Small intestine (tissue), 7 donors: ENCODE results near the gene IQGAP2. TPM values are rescaled to one million over a fixed set of nuclear protein-coding genes. Genes with fewer than 3 reads are reported as not detected.

Source experiments
- DNase-seq, 2 donors: peaks; one replicate each; pipeline versions ENCODE4 v3.0.0 to v3.0.0-alpha.2; 2013
- FAIRE-seq: peaks from 2 replicates; lab custom pipeline; 2012; peaks lifted over from hg19 to GRCh38; lab: Jason Lieb, UNC
- H3K27ac ChIP-seq, 3 donors: one replicate each; pipeline ENCODE4 v1.5.1; 2013; ENCODE audit warnings: low read length in 2 of 3, mild to moderate bottlenecking in 2 of 3, control low read depth in 1 of 3, inconsistent platforms in 1 of 3, low read depth in 1 of 3, moderate library complexity in 1 of 3
- H3K27me3 ChIP-seq, 3 donors: one replicate each; pipeline ENCODE4 v1.6.1; 2013; ENCODE audit warnings: low read length in 3 of 3, inconsistent platforms in 1 of 3; ENCODE audit not compliant: control insufficient read depth in 3 of 3, insufficient read depth in 3 of 3
- H3K36me3 ChIP-seq, 3 donors: one replicate each; pipeline ENCODE4 v1.6.1; 2013; ENCODE audit warnings: low read length in 3 of 3, inconsistent platforms in 1 of 3, low read depth in 1 of 3, mild to moderate bottlenecking in 1 of 3, moderate library complexity in 1 of 3; ENCODE audit not compliant: control insufficient read depth in 3 of 3, insufficient read depth in 2 of 3
- H3K4me1 ChIP-seq, 3 donors: one replicate each; pipeline ENCODE4 v1.6.1; 2013; ENCODE audit warnings: low read length in 2 of 3, inconsistent platforms in 1 of 3, low read depth in 1 of 3, mild to moderate bottlenecking in 1 of 3, moderate library complexity in 1 of 3; ENCODE audit not compliant: control insufficient read depth in 3 of 3, insufficient read depth in 2 of 3
- H3K4me3 ChIP-seq, 3 donors: one replicate each; pipeline ENCODE4 v1.5.1; 2013; ENCODE audit warnings: low read length in 3 of 3, control low read depth in 1 of 3, inconsistent platforms in 1 of 3, low read depth in 1 of 3, mild to moderate bottlenecking in 1 of 3, moderate library complexity in 1 of 3
- H3K9me3 ChIP-seq, 2 donors: one replicate each; pipeline ENCODE4 v1.6.1; 2013; ENCODE audit warnings: low read depth in 1 of 2, low read length in 1 of 2; ENCODE audit not compliant: control insufficient read depth in 2 of 2, insufficient read depth in 1 of 2
- WGBS, 3 donors: extraction: QIAGEN DNeasy Blood & Tissue Kit; methylation state at CpG; one replicate each; pipeline ENCODE4 v1.1.7; 2013; 5-methylcytosine and 5-hydroxymethylcytosine counted together
- polyA plus RNA-seq, 4 donors: library from polyadenylated mRNA; stranded (reverse) in 3 of 4; unstranded in 1 of 4; fragments of 200-250 nt in 3 of 4; fragments of 120-200 nt in 1 of 4; gene quantifications; one replicate each; pipeline versions ENCODE4 v1.2.1 to v1.2.3, GENCODE V29; 2013
- donor health status: healthy with polysubstance abuse.
- donor health status: control.
- donor health status: control.
- donor health status: Bipolar disorder and iron deficiency.
- donor health status: healthy.

Gene IQGAP2
- polyA plus RNA-seq, 4 donors, result 13.6 to 138 (median 85.6) TPM

DNA sequence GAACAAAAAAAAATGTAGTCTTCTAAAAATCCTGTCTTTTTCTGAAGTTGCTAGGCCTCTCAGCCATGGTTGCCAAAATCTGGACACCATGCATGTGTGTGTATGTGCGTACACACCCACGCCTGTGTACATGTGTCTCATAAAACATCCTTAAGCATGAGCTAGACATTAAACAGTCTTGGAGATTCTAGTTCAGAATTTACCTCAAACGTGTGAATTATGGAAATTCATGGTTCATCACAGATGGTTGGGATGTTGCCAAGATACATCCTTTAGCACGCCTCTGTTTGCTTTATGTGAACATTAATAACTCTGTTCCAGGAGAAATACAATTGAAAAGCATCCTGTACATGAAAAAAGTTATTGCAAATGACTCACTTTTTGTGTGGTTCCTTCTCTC lies 167.1 kb downstream of the IQGAP2 start:
- Histone ChIP-seq H3K4me3 (no peak overlapping the region), H3K27ac (no peak overlapping the region), H3K9me3 (no peaks in the 10 kb centered on the region), H3K27me3 (no peaks in the 10 kb centered on the region), H3K4me1 (peaks cover 0 to 3% (median 2%) of the 10 kb centered on the region in 3 donors), H3K36me3 (peaks cover 0 to 6% (median 4%) of the 10 kb centered on the region in 3 donors)
- DNase-seq (no peak), FAIRE-seq (no peak)
- 80 to 81% (median 80%) methylated on average over 4 of the region's 4 CpGs for WGBS, 3 donors

DNA sequence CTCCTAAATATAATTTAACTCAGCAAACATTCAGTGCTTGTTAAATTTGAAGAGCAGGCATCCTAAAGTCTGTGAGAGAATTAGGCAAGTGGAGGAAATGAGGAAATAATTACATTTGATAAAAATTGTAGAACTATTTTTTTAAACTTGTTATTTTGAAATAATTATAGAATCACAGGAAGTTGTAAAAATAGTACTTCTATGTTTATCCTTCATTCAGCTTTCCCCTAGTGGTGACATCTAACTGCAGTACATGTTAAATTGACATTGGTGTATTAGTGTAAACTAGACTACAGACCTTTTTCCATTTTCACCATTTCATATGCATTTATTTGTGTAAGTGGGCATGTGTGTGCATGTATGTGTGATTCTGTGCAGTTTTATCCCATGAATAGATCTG lies 168.5 kb downstream of the IQGAP2 start:
- Histone ChIP-seq H3K9me3 (no peaks in the 10 kb centered on the region), H3K27me3 (no peaks in the 10 kb centered on the region), H3K4me1 (peaks cover 0 to 3% (median under 1%) of the 10 kb centered on the region in 3 donors), H3K27ac (no peak overlapping the region), H3K36me3 (peaks cover 0 to 4% (median 4%) of the 10 kb centered on the region in 3 donors), H3K4me3 (no peak overlapping the region)
- DNase-seq (no peak), FAIRE-seq (no peak)

DNA sequence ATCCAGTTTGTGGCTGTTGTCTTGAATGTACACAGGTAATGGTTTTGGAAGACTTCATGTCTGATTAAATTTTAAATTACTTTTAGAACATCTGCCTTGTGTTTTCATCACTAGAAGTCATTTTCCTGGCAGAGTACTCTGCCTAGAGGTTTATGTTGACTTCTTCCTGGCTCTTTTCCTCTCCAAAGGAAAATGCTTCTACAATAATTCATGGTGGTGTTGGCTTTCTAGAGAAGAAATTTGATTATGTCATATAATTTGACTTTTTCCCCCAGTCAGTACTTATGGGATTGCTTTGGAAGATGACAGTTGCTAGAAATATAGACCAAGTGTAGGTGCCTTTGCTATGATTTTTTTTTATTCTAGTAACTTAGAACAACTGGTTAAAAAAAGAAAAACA lies 173.4 kb downstream of the IQGAP2 start:
- FAIRE-seq (no peak), DNase-seq (no peak)
- H3K27ac ChIP-seq, result no peak overlapping the region
- no peak overlapping the region for H3K4me3 ChIP-seq
- no peaks in the 10 kb centered on the region for H3K9me3 ChIP-seq
- peaks cover 2 to 10% (median 5%) of the 10 kb centered on the region in 3 donors for H3K4me1 ChIP-seq
- peaks cover 0 to 4% (median 2%) of the 10 kb centered on the region in 3 donors for H3K36me3 ChIP-seq
- no peaks in the 10 kb centered on the region for H3K27me3 ChIP-seq

DNA sequence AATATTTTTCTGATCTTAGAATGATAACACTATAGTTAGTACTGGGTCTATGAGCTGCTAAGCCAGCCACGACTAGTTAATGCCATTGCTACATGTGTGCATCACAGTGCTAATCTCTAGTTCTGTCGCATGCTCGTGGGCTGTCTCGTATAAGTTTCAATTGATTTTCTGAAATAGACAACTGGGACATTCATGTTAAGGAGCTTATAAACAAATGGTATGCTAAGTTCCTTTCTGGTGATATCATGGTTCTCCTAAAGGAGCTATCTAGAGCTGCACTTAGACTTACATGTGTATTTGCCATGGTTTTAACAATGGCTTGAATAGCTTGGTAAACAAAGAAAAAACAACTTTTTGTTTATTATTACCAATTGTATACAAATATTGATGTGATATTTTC lies 173.9 kb downstream of the IQGAP2 start:
- Histone ChIP-seq H3K27ac (no peak overlapping the region), H3K36me3 (peaks cover 0 to 4% (median 2%) of the 10 kb centered on the region in 3 donors), H3K4me3 (no peak overlapping the region), H3K9me3 (no peaks in the 10 kb centered on the region), H3K27me3 (no peaks in the 10 kb centered on the region), H3K4me1 (peaks cover 2 to 15% (median 5%) of the 10 kb centered on the region in 3 donors)
- 86 to 91% (median 90%) methylated on average over 4 of the region's 4 CpGs for WGBS, 3 donors
- DNase-seq (no peak), FAIRE-seq (no peak)

DNA sequence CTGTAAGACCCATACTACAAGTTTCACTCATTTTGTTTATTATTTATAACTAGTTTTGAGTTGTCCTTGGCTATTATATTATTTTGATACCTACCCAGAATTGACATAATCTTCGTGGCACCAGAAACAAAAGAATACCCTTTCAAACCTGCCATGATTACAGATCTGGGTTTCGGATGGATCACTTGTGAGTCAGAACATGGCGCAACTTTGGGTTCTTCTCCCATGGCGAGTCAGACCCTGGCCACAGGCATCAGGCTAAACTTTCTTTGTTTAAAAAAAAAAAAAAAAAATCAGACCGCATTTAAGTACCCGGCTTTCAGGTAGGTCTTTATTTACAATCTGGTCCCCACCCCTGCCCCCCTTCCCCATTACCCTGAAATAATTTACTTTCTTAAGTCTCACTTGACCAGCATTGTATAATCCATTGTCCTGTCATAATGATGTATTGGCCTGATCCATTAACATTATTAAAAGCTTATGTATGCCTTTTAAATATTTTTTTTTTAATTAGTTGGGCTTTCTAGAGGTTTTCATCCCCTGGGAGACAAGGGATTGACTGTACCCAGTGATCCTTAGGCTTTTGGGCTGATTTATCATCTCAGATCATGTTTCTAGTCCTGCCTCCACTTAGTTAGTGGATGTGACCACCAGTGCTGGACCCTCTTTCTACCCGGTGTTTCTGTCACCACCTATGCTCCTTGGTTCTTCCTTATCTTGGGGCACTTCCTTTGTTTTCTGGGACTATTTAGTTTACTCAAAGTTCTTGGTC lies 176.3 kb downstream of the IQGAP2 start:
- FAIRE-seq (no peak), DNase-seq (no peak)
- H3K4me1 ChIP-seq, result peaks cover 2 to 21% (median 8%) of the 10 kb centered on the region in 3 donors
- no peak overlapping the region for H3K27ac ChIP-seq
- H3K36me3 ChIP-seq, result peaks cover 0 to 3% (median 2%) of the 10 kb centered on the region in 3 donors
- H3K4me3 ChIP-seq, result no peak overlapping the region
- H3K9me3 ChIP-seq, result no peaks in the 10 kb centered on the region
- WGBS, 3 donors, result 91 to 95% (median 93%) methylated on average over 7 of the region's 7 CpGs
- H3K27me3 ChIP-seq, result no peaks in the 10 kb centered on the region

DNA sequence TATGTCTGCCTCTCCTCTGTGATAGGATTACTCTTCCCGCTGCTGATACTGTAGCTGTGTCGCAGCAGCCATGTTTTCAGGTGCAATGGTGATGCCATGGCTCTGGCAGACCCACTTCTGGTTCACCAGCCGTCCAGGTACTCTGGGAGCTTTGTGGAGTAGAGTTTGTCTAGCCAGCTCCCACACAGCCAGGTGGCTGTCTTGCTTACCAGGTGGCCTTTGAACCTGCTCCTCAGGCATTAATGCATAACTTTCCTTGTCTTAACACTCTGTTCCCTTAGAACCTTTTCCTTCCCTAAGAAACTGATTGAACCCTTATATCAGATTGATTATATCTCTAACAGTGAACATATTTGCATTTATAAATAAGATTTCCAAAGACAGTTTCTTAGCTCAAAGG lies 177.9 kb downstream of the IQGAP2 start:
- H3K4me1 ChIP-seq, result peaks cover 2 to 21% (median 8%) of the 10 kb centered on the region in 3 donors
- peaks cover 0 to 3% (median 2%) of the 10 kb centered on the region in 3 donors for H3K36me3 ChIP-seq
- no peak overlapping the region for H3K4me3 ChIP-seq
- peak; percentile 41 to 76 for DNase-seq
- whole genome bisulfite sequencing, 3 donors, result 66 to 81% (median 69%) methylated on average over 3 of the region's 3 CpGs
- no peak for FAIRE-seq
- no peaks in the 10 kb centered on the region for H3K9me3 ChIP-seq
- peak overlapping the region; percentile 37 to 75 (median 39) for H3K27ac ChIP-seq
- no peaks in the 10 kb centered on the region for H3K27me3 ChIP-seq

DNA sequence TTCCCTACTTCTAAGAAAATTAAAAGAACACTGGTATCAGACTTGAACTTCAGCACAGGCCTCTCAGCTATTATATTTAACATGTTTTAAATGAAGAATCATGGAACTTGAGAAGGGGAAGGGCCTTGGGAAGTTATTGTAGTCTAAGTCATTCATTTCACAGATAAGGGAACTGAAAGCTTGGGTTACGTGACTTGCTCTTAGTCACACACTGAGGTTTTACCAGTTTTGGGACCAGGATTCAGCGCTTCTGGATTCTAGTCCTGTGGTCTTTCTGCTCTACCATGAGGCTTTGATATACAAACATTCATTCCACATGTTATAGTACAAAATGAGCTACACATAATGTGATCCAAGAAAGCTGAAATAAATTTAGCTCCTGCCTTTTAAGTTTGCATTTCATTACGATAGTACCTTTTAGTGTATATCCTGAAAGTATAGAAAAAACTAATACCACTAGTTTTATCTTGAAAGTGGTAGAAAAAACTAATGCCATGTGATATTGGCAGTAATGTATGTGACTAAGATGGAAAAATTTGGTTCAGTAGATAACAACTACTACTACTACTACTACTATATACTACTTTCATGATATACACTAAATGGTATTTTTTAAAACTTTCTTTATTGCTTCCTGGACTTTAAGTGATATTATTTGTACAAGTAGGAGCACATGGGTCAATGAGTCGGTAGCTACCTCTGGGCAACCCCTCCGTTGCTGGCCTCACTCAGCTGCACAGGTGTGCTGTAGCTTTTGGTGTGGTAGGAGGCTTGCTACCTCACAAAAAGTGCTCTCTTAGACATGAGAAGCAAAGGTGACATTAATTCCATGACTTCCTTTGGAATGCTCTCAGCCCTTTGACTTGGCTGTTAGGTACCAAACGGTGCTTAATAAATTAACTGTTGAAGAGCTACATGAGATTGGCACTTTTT lies 179.4 kb downstream of the IQGAP2 start:
- no peak for FAIRE-seq
- 50 to 65% (median 54%) methylated on average over 6 of the region's 6 CpGs for WGBS, 3 donors

More for the DNA sequence above, 179.4 kb downstream of the IQGAP2 start:
- peaks cover 0 to 3% (median 0%) of the 10 kb centered on the region in 3 donors for H3K36me3 ChIP-seq
- H3K9me3 ChIP-seq, result no peaks in the 10 kb centered on the region
- H3K4me3 ChIP-seq, result no peak overlapping the region
- no peaks in the 10 kb centered on the region for H3K27me3 ChIP-seq
- peaks cover 2 to 21% (median 8%) of the 10 kb centered on the region in 3 donors for H3K4me1 ChIP-seq
- peak overlapping the region; percentile 48 to 78 (median 75) for H3K27ac ChIP-seq
- DNase-seq, result peak; percentile 49 to 68
